A549 (cell line): ENCODE results near the gene POLR3E.

ENCODE experiments used
- EP300 ChIP-seq, 2 experiments: fragments of >200 bp; sonication (Bioruptor Twin); formaldehyde crosslinking; IDR thresholded peaks; 2 replicates in 1 of 2; 3 replicates in 1 of 2; pipeline ENCODE4 v1.6.1; 2016 to 2017
- ESRRA ChIP-seq: fragments of 150-350 bp; IDR thresholded peaks from 2 replicates; pipeline ENCODE4 v1.6.1; 2014; ENCODE audit warnings: mild to moderate bottlenecking, low read length, borderline replicate concordance
- MAFK ChIP-seq: fragments of 450-650 bp; IDR thresholded peaks from 2 replicates; pipeline ENCODE4 v1.6.1; 2014; ENCODE audit not compliant: partially characterized antibody
- MAZ ChIP-seq: fragments of 150-350 bp; IDR thresholded peaks from 2 replicates; pipeline ENCODE4 v1.6.1; 2014; ENCODE audit warnings: antibody characterized with exemption, low read depth, low read length, borderline replicate concordance
- POLR2A ChIP-seq: IDR thresholded peaks from 2 replicates; pipeline ENCODE4 v1.6.1; 2012; ENCODE audit warnings: mild to moderate bottlenecking, low read length
- TF ChIP-seq, protein P1 (sequence below): fragments of >200 bp; sonication (Bioruptor Twin); formaldehyde crosslinking; IDR thresholded peaks from 3 replicates; pipeline ENCODE4 v1.5.1; 2016

- TF ChIP-seq, protein P1, sequence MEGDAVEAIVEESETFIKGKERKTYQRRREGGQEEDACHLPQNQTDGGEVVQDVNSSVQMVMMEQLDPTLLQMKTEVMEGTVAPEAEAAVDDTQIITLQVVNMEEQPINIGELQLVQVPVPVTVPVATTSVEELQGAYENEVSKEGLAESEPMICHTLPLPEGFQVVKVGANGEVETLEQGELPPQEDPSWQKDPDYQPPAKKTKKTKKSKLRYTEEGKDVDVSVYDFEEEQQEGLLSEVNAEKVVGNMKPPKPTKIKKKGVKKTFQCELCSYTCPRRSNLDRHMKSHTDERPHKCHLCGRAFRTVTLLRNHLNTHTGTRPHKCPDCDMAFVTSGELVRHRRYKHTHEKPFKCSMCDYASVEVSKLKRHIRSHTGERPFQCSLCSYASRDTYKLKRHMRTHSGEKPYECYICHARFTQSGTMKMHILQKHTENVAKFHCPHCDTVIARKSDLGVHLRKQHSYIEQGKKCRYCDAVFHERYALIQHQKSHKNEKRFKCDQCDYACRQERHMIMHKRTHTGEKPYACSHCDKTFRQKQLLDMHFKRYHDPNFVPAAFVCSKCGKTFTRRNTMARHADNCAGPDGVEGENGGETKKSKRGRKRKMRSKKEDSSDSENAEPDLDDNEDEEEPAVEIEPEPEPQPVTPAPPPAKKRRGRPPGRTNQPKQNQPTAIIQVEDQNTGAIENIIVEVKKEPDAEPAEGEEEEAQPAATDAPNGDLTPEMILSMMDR, result no peak
- TF ChIP-seq EP300 (IDR thresholded peaks at IDR 0.05) (no peak), MAFK (no peak), ESRRA (no peak), MAZ (no peak), POLR2A (no peak)
Measured at GRCh38 chr16:22337045-22337444, 39.8 kb downstream of the POLR3E start.
